Osteocyte (in vitro differentiated cells): ENCODE data around the gene GOLGA2. TPM values are rescaled to one million over a fixed set of nuclear protein-coding genes. Genes with fewer than 3 reads are reported as not detected.

Experiments
- DNase-seq: peaks from one replicate; pipeline ENCODE4 v3.0.0; 2021; ENCODE audit warnings: mixed read lengths; ENCODE audit not compliant: unreplicated experiment; ENCODE audit errors: extremely low spot score
- H3K27ac Mint-ChIP-seq: one replicate; pipeline ENCODE4 v1.8.0; 2021; ENCODE audit warnings: mild to moderate bottlenecking, mixed read lengths; ENCODE audit not compliant: unreplicated experiment
- H3K27me3 Mint-ChIP-seq: one replicate; pipeline ENCODE4 v1.8.0; 2021; ENCODE audit warnings: mixed read lengths; ENCODE audit not compliant: unreplicated experiment
- H3K36me3 Mint-ChIP-seq: one replicate; pipeline ENCODE4 v1.8.0; 2021; ENCODE audit warnings: mixed read lengths; ENCODE audit not compliant: unreplicated experiment
- H3K4me1 Mint-ChIP-seq: one replicate; pipeline ENCODE4 v1.8.0; 2021; ENCODE audit warnings: mixed read lengths; ENCODE audit not compliant: unreplicated experiment
- H3K4me3 Mint-ChIP-seq: one replicate; pipeline ENCODE4 v1.8.0; 2021; ENCODE audit warnings: mild to moderate bottlenecking, moderate library complexity, mixed read lengths; ENCODE audit not compliant: unreplicated experiment
- H3K9me3 Mint-ChIP-seq: one replicate; pipeline ENCODE4 v1.8.0; 2021; ENCODE audit warnings: mixed read lengths; ENCODE audit not compliant: unreplicated experiment
- total RNA-seq: library from RNA; stranded (reverse); gene quantifications from 2 replicates; pipeline ENCODE4 v1.2.1, GENCODE V29; 2021
- TF ChIP-seq, protein P1 (sequence below): fragments of 200-600 bp; sonication (generic); IDR thresholded peaks from 2 replicates; pipeline ENCODE4 v1.5.0; 2021; ENCODE audit warnings: antibody characterized with exemption, mild to moderate bottlenecking, moderate library complexity

The GOLGA2 gene
- total RNA-seq, 1 donor from 2014 or later = 184 TPM

GRCh38 chr9:128216781-128217553, 58.8 kb downstream of the GOLGA2 start:
- H3K4me1 Mint-ChIP-seq = peaks cover 32% of the 10 kb centered on the region

DNA sequence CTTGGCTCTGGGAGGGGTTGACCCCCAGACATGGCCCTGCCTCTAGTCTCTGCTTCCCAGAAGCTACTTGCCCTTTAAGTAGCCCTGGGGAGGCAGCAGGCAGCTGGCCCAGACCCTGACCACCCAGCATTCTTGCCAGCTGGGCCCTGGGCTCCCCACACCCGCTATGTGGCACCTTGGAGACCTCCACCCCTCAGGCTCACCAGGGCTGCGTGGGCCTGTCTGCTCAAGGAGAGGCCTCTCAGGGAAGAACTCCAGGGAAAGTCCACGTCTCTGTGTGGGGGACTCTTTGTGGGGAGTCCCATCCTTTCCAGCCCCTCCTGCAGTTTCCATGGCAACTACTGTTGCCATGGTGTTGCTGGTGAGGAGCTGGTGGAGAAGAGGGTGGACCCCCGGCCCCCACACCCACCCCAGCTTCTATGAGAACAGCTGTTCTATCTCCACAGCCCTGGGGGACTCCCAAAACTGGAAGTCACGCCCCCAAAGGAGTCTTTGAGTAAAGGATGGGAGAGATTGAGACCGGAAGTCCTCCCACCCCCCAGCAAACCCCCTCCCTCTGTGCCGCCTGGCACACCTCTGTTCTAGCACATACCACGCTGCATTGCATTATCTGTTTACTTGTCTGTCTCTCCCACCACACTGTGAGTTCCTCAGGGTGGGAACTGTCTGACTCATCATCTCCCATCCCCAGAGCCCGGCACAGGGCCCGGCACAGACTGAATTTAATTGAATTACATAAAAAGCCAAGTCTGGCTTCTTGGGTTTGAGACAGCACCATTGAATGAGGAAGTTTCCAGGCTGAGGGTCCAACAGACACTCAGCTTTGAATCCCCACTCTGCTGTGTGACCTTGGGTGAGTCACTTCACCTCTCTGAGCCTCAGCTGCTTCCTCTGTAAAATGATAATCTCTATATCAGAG, 60.1 kb downstream of the GOLGA2 start:
- Mint-ChIP-seq H3K36me3 (peaks cover 7% of the 10 kb centered on the region), H3K27ac (peak overlapping the region; percentile 94), H3K9me3 (no peaks in the 10 kb centered on the region), H3K4me3 (no peak overlapping the region), H3K27me3 (no peaks in the 10 kb centered on the region), H3K4me1 (peaks cover 44% of the 10 kb centered on the region)
- DNase-seq = no peak
- TF ChIP-seq, protein P1, sequence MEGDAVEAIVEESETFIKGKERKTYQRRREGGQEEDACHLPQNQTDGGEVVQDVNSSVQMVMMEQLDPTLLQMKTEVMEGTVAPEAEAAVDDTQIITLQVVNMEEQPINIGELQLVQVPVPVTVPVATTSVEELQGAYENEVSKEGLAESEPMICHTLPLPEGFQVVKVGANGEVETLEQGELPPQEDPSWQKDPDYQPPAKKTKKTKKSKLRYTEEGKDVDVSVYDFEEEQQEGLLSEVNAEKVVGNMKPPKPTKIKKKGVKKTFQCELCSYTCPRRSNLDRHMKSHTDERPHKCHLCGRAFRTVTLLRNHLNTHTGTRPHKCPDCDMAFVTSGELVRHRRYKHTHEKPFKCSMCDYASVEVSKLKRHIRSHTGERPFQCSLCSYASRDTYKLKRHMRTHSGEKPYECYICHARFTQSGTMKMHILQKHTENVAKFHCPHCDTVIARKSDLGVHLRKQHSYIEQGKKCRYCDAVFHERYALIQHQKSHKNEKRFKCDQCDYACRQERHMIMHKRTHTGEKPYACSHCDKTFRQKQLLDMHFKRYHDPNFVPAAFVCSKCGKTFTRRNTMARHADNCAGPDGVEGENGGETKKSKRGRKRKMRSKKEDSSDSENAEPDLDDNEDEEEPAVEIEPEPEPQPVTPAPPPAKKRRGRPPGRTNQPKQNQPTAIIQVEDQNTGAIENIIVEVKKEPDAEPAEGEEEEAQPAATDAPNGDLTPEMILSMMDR = no peak

More at GRCh38 chr9:128216781-128217553, 58.8 kb downstream of the GOLGA2 start:
- H3K36me3 Mint-ChIP-seq = peaks cover 9% of the 10 kb centered on the region
- H3K9me3 Mint-ChIP-seq = no peaks in the 10 kb centered on the region
- TF ChIP-seq, protein P1 = no peak
- peak overlapping the region; percentile 94 for H3K27ac Mint-ChIP-seq
- H3K4me3 Mint-ChIP-seq = no peak overlapping the region
- H3K27me3 Mint-ChIP-seq = no peaks in the 10 kb centered on the region
- no peak for DNase-seq

- H3K27ac Mint-ChIP-seq = peak overlapping the region; percentile 94
- TF ChIP-seq, protein P1 = no peak
- H3K4me3 Mint-ChIP-seq = no peak overlapping the region
- H3K36me3 Mint-ChIP-seq = peaks cover 7% of the 10 kb centered on the region
- H3K9me3 Mint-ChIP-seq = no peaks in the 10 kb centered on the region
- DNase-seq = no peak
- no peaks in the 10 kb centered on the region for H3K27me3 Mint-ChIP-seq
- H3K4me1 Mint-ChIP-seq = peaks cover 48% of the 10 kb centered on the region
These were observed 61.0 kb downstream of the GOLGA2 start for GRCh38 chr9:128214571-128215490.

GRCh38 chr9:128213746-128214497, 61.9 kb downstream of the GOLGA2 start:
- TF ChIP-seq, protein P1 = no peak
- H3K27me3 Mint-ChIP-seq = no peaks in the 10 kb centered on the region
- no peak overlapping the region for H3K27ac Mint-ChIP-seq
- DNase-seq = no peak
- peaks cover 48% of the 10 kb centered on the region for H3K4me1 Mint-ChIP-seq
- H3K36me3 Mint-ChIP-seq = peaks cover 7% of the 10 kb centered on the region
- H3K9me3 Mint-ChIP-seq = no peaks in the 10 kb centered on the region
- H3K4me3 Mint-ChIP-seq = no peak overlapping the region
